HG03159 (cell line): Measurements from ENCODE around the gene LMO1.

Experiments used
- ATAC-seq: cut with Tn5 transposase; IDR thresholded peaks from one replicate; pipeline ENCODE4 v1.9.1; 2021; ENCODE audit warnings: mild to moderate bottlenecking, moderate library complexity; ENCODE audit not compliant: unreplicated experiment

LMO1 gene

DNA sequence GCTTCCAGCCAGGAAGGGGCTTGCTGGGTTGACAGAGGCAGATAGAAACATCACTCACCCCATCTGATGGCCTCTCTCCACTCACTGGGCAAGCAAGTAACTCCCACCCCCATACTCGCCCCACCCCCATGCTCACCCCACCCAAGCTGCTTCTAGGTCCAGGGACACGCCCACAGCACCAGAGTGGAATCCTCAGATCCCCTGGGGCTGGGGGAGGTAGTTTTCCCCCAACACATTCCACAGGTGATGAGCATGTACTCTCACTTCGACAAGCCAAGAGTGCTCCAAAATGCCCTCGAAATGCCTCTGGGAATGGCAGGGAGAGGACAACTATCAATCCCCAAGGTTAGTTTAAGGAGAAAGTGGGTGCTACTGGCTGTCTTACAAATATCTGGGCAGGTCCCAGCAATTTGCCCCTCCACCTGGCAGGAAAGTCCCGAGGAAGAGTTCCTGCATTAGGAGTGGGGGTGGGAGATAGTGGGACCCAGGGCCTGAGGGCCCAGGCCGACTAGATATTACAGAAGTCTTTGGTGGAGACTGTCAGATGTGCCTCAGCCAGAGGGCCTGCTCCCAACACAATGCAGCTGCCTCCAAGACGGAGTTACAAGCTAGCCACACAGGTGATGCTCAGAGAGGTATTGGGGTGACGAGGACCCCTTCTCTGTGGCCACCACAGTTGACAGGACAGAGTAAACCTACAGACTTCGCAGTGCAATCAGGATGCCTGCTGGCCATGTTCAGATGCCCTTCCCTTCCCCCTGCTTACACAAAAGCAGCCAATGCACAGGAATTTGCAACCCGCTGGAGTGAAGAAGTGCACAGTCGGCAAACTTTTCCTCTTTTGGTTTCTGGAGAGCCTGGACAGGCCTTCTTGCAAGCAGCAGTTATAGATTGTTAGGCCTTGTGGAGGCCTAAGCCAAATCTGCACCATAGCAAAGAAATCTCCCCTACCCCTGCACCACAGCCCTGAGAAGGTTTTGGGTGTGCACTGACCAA, 2.9 kb upstream of the LMO1 start:
- no peak for ATAC-seq

DNA sequence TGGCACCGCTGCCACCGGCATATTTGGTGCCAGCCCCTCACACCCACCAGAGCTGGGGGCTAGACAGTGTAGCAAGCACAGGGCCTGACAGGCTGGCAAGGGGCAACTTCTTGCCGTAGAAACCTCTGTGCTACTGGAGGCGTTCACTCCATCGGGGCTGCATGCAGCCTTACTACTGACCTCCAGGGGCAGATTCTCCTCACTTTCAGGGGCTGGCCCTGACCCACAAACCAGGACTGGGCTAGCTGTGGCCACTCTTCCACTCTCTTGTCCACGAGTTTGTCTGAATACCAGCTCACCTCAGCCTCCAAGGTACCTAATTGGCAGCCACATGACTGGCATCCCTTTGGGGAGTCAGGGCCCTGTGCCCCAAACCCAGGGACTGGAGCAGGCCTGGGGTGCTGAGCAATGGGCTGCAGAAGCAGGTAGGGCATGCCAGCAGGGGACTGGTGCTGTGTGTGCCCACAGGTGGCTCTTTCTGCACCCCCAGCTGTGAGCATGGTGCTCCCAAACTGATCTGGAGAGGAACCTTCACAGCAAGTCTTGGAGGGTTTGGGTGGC, 2.1 kb upstream of the LMO1 start:
- no peak for ATAC-seq

DNA sequence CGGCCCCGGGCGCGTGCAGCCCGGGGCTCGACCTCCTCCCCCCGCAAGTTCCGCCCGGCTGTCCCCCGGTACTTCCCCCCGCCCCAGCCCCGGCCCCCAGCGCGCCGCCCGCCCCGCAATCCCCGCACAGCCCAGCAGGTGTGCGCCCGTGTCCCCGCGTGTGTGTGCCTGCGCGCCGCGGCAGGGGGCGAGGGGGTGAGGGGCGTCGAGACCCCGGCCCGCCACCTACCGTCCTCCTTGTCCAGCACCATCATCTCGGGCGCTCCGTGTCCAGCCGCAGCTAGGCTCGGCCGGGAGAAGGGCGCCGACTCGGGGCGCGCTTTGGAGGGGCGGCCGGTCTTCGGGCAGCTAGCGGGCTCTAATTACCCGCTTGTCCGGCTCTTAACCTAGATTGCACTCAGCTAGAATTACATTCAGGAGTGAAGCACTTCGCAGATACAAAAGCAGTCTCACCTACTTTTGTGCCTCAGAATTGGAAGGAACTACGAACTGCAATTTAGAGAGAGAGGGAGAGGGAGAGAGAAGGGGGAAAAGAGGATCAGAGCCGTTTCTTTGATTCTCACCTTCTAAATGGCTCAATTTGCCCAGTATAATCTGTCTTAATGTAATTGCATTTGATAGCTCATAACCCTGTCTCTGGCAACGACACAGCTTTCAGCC, 439 bp downstream of the LMO1 start:
- ATAC-seq: no peak

DNA sequence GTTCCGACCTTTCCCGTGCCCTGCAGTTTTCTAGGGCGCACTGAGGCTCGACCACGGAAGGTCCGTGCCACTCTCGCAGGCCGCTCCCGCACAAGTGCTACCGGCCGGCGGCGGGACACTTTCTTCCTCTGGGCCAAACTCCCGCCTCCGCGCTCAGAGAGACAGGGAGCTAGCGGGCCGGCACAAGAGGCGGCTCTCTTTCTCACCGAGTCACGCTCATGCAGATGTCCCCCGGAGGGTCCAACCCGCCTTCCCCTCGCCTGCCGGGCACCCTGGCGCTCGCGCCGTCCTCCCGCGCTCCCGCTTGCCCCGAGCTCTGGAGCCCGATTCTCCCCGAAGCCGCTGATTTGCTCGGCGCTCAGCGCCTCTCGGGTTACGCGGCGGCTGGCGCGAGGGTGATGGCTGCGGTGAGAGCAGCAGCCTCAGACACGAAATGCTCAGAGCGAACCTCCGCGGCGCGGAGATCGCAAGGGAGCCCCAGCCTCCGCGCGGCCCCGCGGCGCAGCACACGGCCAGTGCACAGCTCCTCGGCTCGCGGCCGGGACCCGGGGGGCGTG, 1.0 kb downstream of the LMO1 start:
- ATAC-seq: peak; percentile 54

- ATAC-seq: no peak
Observed at GRCh38 chr11:8261921-8262551, 1.6 kb downstream of the LMO1 start.

DNA sequence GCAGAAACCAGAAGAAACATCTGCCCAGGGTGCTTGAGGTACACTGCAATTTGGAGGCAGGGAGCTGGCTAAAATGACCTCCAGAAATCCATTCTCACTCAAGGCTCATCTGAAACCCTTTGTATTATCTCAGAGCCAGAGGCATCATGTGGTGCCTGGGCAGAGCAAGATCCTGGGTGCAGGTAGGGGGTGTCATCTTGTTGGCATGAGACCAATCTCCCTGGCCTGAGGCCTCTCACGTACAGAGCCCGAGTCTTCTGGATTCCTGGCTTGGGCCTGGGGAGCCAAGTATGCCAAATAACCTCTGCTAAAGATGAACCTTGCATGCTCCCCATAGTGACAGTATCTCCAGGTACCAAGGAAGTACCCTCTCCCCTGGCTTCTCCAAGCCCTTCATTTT, 2.4 kb downstream of the LMO1 start:
- no peak for ATAC-seq

DNA sequence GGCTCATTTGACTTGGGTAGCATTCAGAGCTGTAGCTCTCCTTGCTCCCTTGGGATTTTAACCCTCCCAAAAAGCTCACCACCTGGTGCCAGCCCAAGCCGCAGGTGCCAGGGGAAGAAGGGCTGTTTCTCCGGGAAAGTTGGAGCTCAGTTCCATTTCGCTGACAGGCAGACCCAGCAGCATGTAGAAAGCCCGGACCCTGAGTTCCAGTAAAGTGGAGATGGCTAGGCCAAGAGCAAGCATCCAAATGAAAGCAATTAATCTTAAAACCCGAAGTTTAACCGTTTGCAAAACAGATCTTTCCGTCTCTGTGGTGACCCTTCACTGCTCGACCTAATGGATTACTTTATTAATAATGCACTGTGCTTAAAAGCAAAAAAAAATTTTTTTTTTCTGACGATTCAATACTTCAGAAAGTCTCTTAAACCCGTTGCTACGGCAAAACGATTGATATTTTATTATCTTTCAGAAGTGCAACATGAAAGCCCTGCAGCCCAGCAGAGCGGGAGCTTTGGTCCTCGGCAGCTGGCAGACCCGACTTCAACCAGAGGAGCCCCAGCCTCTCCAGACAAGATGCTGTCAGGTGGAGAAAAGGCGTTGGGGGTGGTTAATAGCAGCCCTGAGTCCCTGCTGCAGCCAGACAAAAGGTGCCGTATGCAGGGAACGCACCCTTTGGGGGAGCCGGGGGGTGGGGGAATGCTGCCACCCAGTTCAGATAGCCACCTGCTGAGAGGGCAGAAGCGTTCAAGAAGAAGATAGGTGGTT, 3.3 kb downstream of the LMO1 start:
- ATAC-seq: no peak

DNA sequence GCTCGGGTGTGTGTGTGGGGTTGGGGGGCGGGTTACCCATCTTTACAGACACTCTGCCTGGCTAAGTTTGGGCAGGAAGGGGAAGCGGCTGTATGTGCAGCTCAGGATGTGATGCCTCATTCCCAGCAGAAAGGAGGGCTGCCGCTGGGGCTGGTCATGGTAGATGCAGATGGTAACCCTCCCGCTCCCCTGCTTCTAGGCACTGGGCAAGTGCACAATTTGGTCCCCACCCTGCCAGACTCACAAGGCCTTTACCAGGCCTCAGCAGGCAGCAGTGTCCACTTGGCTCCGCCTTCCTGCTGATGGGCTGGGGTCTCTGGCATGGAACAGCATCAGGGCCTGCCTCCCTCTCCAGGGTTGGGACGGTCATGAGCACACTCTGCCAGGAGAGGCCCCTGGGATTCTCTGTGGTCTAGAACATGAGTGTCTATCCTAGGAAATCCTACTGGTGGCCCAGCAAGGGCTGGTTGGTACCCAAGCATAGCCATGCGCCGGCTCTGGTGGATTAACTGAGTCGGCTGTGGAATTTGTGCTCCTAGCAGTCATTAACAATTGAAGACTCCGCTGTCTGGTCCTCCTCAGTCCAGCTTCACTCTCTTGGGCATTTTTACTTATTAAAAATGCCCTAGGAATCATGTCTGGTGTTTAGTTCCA, 4.2 kb downstream of the LMO1 start:
- no peak for ATAC-seq

DNA sequence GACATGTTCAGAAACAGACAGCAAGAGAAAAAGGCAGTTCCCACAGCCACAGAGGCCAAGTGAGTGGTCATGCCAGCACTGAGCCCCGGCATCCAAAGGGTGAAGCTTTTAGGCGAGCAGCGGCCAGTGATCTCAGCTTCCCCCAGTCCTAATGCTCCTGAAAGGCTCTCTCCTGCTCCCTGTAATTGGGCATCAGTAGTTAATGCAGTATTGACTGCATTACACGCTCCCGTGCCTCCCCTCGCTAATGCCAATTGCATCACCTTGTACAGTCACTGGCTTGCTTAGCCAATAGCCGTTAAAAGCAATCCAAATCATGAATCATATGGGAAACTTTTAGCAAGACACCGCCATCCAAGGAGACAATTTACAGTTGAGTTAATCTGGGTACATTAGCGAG, 4.9 kb downstream of the LMO1 start:
- no peak for ATAC-seq

DNA sequence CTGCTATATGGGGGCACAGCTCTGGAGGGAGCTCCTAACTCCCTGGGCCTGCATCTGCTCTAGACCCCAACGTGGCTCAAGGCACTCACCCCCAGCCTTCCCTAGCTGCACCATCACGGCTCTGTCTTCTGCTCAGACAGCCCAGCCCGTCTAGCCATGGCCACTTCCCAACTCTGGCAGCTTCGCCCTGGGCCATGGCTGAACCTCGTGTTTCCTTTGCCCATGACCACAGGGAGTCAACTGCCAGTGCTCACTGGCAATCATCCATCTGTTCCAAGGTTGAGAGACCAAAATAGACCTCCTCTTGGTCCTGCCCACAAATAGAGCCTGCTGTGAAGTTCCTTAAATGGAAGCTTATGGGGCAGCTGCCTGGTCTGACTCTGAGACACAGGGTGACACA, 5.4 kb downstream of the LMO1 start:
- ATAC-seq: no peak

- no peak for ATAC-seq
Observed at GRCh38 chr11:8257003-8257664, 6.5 kb downstream of the LMO1 start.

DNA sequence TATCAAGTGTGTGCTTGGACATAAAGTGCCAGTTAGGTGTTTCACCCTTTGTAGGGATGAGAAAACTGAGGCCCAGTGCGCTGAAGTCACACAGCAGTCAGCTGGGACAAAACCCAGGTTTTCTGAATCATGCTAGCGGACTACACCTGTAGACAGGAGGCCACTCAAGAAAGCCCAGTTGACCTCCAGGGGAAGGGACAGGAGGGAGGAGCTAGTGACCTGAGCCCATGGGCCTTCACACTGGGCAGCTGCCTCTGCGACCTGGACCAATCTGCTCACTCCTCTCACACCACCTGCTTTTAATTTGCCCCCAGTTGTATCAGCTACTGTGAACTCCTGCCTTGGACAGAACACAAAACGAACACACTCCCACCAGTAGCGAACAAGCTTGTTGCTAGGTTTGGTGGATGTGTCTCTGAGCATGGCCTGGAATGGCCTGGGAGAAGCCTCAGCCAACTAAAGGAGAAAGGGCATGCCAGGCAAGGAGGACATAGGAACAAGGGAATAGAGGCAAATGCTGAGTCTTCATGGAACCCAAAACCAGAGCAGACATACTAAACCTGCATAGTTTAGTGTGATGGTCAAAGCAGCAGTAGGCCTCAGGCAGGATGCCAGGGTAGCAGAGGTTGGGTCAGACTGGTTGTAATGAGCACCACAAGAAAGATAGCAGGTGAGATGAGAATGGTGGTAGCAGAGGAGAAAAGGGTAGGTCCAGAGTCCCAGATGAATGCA, 7.2 kb downstream of the LMO1 start:
- ATAC-seq: no peak

DNA sequence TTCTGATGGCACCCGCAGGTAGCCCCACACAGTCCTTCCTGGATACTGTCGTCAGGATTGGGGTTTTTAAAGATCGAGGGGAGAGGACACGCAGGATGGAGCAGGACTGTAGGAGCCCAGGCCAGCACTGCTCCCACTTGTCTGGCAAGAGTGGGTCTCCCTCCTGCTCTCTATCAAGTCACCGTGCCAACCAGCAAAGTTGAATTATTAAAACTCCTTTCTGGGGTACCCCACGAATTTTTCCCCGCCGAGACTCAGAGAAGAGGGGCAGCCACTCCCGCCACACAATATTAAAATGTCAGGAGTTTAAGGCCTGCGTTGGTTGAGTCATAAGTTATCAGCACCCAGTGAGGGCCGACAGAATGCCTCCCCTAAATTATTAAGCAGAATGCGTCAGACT, 10.1 kb downstream of the LMO1 start:
- no peak for ATAC-seq

GRCh38 chr11:8252946-8253345, 10.7 kb downstream of the LMO1 start:
- ATAC-seq: no peak

GRCh38 chr11:8252388-8252787, 11.3 kb downstream of the LMO1 start:
- no peak for ATAC-seq

DNA sequence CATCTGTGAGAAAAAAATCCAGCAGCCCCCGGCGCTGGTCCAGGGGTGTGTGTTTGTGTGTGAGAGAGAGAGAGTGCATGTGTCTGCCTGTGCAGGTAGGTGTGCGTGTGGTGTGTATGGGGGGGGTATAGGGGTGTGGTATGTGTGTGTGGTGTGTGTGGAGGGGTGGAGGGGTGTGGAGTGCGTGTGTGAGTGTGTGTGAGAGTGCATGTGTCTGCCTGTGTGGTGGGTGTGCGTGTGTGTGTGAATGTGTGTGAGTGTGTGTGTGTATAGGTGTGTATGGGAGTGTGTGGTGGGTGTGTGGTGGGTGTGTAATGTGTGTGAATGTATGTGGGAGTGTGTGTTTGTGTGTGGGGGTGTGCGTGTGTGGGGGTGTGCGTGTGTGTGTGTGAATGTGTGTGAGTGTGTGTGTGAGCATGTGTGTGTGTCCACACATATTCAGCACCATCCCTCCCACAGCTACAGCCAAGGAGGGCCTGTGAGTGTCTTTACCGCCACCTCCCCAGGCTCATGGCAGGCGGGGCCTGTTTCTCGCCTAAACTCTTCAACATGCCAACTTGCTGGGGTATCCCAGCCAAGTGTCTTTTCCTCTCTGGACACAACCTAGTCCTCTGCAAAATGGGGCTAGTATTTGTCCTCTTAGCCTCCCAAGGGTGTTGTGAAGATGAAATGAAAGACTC, 11.9 kb downstream of the LMO1 start:
- ATAC-seq: no peak

DNA sequence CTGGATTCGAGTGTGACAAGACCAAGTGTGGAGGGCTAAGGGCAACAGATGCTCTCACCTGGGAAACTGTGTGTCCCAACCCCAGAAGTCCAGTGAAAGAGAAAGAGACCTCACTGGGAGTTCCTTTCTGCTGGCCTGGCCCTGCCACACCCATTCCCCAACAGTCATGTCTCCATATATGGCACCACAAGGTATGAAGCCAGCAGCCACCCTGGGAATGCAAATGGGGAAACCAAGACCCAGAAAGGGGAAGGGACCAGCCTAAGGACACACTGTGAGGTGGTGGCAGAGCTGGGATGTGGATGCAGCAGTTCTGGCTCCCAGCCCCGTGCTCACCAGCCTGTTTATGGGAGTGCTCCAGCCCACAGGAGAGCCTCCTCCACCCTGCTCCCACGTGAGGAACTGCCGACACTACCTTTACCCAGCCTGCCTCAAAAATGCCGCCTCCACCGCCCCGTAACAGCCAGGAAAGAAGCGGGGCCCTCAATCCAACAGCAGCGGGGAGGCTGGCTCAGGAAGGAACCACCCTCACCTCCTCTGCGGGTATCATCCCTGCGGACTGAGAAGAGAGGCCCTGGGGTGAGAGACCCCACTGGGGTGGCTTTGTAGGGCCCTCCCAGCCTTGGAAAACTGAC, 12.6 kb downstream of the LMO1 start:
- no peak for ATAC-seq

- ATAC-seq: no peak
Observed at GRCh38 chr11:8250434-8250833, 13.2 kb downstream of the LMO1 start.
